Stromal cell of bone marrow (primary cell): ENCODE results near the gene CTSZ.
"Not testable (repeated sequence)": the region's sequence is repeated elsewhere in the genome, so short reads cannot be mapped to it uniquely, and the experiment has no call there.

Experiments used
- DNase-seq: peaks from one replicate; pipeline ENCODE4 v3.0.0-alpha.2; 2012; ENCODE audit warnings: low read depth

The CTSZ gene

GRCh38 chr20:59006864-59007664 is at the start of gene CTSZ:
Gene CTSZ (minus strand): TSS chr20:59007254. CDS start chr20:59007128, 126 bp downstream.
- no peak for DNase-seq

DNA sequence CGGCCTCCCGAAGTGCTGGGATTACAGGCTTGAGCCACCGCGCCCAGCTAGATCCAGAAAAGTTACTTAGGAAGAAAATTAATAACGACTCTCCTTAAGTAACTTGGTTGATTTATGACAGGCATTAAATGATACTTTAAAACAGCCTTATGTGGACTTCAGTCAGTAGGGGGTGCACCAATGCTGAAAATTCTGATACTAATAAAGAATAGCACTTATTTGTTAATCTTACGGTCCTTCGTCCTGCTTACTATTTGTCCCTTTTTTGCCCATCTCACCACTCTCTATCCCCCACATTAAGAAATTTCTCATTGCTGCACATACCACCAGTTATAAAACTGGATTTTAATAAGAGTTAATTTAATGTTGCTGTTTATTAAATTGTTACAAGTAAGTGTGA is 48.2 kb upstream of the CTSZ start:
- no peak for DNase-seq

DNA sequence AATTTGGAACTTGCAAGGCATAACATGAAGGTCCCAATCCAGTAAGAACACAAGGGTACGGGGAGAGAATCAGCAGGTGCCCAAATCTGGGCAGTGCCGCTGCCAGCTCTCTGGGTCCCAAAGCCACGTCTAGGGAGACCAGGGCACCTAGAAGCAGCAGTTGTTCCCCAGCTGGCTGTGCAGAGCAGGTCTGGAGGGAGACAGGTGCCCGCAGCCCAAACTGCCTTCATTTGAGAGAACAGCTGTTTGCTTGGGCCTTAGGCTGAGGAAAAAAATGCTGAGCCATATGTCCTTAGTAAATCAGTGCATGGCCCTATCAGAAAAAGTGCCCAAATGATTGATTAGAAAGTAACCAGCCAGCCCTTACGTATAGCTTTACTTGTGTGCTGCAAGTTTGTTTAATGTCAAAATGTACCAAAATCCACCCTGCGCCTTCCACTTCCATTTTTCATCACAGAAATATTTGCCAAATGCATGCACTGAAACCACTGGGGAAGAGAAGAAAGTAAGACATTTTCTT is 44.7 kb upstream of the CTSZ start:
- no peak for DNase-seq

GRCh38 chr20:59050437-59050836 is 43.4 kb upstream of the CTSZ start:
- no peak for DNase-seq

GRCh38 chr20:59048681-59049030 is 41.6 kb upstream of the CTSZ start:
- no peak for DNase-seq

- DNase-seq, result peak; percentile 38
Measured at GRCh38 chr20:59047938-59048680, 41.1 kb upstream of the CTSZ start.

DNA sequence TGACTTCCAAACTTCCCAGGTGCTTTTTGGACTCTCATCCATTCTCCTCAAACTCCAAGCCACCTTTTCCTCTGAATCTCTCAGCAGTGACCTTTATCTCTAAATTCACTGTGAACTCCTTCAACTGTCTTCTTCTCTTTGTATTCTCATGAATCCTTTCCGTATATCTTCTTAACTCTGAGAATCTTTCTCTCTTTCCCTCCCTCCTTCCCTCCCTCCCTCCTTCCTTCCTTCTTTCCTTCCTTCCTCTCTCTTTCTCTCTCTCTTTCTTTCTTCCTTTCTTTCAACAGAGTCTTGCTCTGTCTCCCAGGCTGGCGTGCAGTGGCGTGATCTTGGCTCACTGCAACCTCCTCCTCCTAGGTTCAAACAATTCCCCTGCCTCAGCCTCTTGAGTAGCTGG is 39.8 kb upstream of the CTSZ start:
- no peak for DNase-seq

DNA sequence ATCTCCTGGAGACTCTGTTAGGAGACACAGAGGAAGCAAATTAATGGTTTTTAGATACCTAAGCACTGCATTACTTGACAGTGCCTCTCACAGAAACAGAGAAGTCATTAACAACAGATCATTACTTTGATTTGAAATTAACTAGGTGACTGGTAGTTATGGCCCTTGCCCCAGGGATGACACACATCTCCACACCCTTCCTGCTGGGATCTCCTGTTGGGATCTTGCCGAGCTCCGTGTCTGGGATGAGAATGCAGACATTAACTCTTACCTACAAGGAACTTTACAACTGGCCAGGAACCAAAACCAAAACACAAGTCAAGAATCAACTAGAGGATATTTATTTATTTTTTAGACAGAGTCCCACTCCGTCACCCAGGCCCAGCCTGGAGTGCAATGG is 37.7 kb upstream of the CTSZ start:
- no peak for DNase-seq

- DNase-seq, result no peak
Measured at GRCh38 chr20:59044295-59044694, 37.2 kb upstream of the CTSZ start.

GRCh38 chr20:59043698-59044097 is 36.6 kb upstream of the CTSZ start:
- no peak for DNase-seq

DNA sequence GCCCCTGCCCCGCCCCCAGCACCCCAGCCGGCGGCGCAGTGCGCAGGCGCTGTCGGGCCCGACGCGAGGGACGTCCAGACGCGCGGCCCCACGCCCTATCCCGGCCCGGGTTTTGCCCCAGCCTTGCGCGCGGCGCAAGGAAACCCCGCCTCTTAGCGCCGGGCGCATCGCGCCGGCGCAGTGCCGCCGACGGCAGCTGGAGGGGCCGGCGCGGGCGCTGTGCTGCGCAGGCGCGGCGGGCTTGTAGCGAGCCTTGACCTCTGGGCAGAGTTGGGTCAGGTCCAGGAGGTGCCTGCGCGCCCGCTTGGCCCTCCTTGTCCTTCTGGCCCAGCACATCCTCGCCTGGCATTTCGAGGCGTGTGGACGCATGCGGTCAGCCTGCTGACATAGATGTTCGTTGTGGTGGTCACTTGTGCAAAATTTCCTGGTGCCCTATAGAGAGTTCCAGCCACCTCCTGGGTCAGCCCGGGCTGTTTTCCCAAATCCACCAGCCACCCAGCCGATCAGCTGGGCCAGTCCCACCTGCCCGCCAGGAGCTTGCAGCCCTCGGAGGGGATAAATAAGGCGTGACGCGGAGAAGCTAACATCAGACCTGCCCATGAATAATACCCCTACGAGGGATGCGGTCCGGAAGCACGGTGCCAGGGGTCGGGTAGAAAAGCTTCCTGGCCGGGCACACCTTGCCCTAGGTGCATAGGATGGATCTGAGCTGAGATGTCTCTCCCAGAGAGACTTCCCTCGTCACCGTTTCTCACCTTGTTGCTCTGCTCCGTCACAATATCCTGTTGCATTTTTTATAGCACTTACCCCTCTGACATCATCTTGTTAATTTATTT is 36.0 kb upstream of the CTSZ start:
- peak; percentile 84 for DNase-seq

DNA sequence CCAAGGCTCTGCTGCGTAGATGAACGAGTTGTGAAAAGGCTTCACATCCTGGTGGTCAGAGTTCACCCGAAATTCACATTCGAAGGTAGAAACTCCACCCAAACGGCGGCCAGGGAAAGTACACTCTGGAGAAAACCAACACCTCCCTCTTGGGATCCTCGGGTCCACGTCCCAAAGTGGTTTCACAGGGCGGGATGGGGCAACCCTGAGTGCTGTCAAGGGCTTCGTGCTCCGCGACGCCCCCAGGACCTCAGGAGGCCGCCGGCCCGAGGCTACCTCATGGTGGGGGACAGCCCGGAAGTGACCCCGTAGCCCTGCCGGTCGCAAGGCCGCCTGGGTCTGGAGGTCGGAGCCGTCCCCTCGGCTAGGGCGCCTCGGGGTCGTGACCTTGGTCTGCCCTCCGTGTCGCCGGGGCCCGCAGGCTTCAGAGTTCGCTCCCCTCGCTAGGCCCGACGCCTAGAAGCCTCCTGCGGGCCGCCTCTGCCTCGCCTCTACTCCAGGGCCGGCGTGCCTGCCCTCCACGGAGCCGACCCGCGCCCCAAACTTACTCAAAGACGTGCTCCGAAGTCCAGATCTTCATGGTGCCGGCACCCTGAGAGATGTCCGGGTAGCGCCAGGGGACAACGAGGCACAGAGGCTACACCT is 35.2 kb upstream of the CTSZ start, which contains the start of gene PRELID3B:
PRELID3B (minus strand) TSS at position 636 of the 645 bp plus-strand sequence; CDS start at position 580, 56 bp downstream.
- DNase-seq, result no peak

DNA sequence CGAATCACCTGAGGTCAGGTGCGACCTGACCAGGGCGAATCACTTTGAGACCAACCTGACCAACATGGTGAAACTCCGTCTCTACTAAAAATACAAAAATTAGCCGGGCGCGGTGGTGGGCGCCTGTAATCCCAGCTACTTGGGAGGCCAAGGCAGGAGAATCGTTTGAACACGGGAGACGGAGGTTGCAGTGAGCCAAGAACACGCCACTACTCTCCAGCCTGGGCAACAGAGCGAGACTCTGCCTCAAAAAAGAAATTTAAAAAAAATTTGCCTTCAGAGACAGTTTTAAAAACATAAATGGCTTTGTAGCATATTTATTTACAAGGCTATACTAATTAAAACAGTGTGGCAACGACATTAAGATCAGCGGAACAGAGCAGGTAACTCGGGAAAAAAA is 34.4 kb upstream of the CTSZ start:
- not testable (repeated sequence) for DNase-seq

- DNase-seq, result no peak
Measured at GRCh38 chr20:59040667-59041066, 33.6 kb upstream of the CTSZ start.

GRCh38 chr20:59039233-59039632 is 32.2 kb upstream of the CTSZ start:
- DNase-seq, result no peak

GRCh38 chr20:59037386-59037785 is 30.3 kb upstream of the CTSZ start:
- no peak for DNase-seq

- no peak for DNase-seq
Measured at GRCh38 chr20:59035381-59035780, 28.3 kb upstream of the CTSZ start.

GRCh38 chr20:59033616-59034165 is 26.6 kb upstream of the CTSZ start:
- DNase-seq, result no peak

DNA sequence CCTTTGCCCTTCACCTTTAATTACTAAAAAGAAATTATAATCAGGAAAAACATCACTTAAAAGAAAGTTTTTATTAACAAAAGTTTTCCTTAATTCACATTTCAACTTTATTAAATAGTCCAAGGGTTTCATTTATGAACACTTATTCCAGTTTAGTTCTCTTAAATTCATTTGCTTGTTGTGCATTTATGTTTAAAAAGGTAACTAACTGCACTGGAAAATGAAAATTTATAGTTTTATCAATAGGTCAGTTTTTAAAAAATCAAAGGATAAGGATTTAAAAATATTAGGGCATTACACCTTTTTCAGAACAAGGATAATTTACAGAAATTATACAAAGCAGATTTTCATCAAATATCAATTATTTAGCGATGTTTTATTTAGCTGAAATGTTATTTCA is 26.0 kb upstream of the CTSZ start:
- no peak for DNase-seq

DNA sequence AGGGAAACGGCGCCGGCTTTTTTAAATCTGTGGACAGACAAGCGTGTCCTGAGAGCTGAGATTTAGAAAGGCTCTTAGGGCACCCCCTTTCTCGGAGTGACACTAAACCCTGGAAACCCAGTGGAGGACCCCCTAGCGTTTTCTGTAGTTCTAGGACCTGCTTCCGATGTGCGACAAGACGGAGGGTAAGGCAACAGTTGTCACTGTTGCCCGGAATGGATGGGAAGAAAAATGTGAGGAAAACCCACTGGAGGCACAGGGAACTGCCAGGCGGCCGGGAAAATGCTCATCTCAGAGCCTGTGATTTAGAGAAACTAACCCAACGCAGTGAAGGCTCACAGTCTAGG is 25.6 kb upstream of the CTSZ start:
- DNase-seq, result no peak

DNA sequence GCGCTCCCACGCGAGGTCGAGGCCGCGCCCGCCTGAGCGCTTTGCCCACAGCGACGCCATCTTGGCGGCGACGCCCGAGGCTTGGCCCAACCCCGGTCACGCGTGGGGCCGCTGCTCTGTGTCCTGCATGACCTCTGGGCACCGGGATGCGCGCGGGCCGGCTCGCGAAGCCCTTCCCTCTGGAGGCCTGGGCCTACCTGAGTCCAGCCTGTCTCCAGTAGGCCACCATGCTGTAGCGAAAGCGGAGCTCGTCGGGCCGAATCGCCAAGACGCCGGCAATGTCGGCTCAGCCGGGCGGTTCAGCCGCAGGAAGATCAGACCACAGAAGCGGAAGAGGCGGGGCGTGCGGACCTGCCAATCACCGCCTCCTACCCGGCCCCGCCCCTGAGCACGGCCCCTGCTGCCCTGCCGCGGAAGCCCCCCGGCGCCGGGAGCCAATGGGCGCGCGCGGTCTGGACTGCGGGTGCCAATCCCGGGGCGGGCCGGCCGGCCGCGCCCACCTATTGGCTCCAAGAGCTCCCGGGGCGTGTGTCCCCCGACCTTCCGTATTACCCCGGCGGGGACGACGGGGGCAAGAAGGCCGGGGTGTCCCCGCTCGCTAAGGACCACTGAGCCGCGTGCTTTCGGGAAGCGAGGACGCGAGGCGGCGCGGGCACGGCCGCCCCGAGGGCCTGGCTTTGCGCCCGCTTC is 25.1 kb upstream of the CTSZ start, which contains the start of gene ATP5F1E:
ATP5F1E (minus strand) TSS at position 313 of the 690 bp plus-strand sequence; CDS start at position 229, 84 bp downstream.
- peak; percentile 91 for DNase-seq
